HepG2 (cell line): Measurements from ENCODE around the gene LRRC8E. TPM values are rescaled to one million over a fixed set of nuclear protein-coding genes. Genes with fewer than 3 reads are reported as not detected.
A peak's percentile ranks its signal among the peaks of the same experiment; 100 is the strongest.

ENCODE experiments used
- BCLAF1 ChIP-seq: fragments of 450-650 bp; IDR thresholded peaks from 2 replicates; pipeline ENCODE4 v1.6.1; 2017; ENCODE audit warnings: mild to moderate bottlenecking
- CC2D1A ChIP-seq: sonication (generic); formaldehyde crosslinking; IDR thresholded peaks from 2 replicates; pipeline ENCODE4 v1.8.1; 2023; ENCODE audit warnings: mild to moderate bottlenecking, missing genetic modification reagents
- FOXJ3 ChIP-seq: sonication (generic); formaldehyde crosslinking; IDR thresholded peaks from 2 replicates; pipeline ENCODE4 v1.4.0; 2020; ENCODE audit warnings: missing genetic modification reagents, mild to moderate bottlenecking, borderline replicate concordance
- HOXA3 ChIP-seq: sonication (generic); formaldehyde crosslinking; IDR thresholded peaks from 2 replicates; pipeline ENCODE4 v1.5.0; 2020; ENCODE audit warnings: missing genetic modification reagents
- JUND ChIP-seq: sonication (generic); formaldehyde crosslinking; IDR thresholded peaks from 2 replicates; pipeline ENCODE4 v1.8.0; 2022; ENCODE audit warnings: mild to moderate bottlenecking, missing genetic modification reagents
- POGZ ChIP-seq: sonication (generic); formaldehyde crosslinking; IDR thresholded peaks from 2 replicates; pipeline ENCODE4 v1.4.0; 2020; ENCODE audit warnings: mild to moderate bottlenecking, missing genetic modification reagents
- SMAD3 ChIP-seq: sonication (generic); formaldehyde crosslinking; IDR thresholded peaks from 2 replicates; pipeline ENCODE4 v1.4.0; 2020; ENCODE audit warnings: missing genetic modification reagents
- TRIM22 ChIP-seq: fragments of 450-650 bp; IDR thresholded peaks from 2 replicates; pipeline ENCODE4 v1.6.1; 2017
- U2AF2 ChIP-seq: fragments of 200-400 bp; formaldehyde crosslinking; IDR thresholded peaks from 2 replicates; pipeline ENCODE4 v1.6.1; 2017; ENCODE audit warnings: low read depth, mild to moderate bottlenecking, low read length
- ZNF142 ChIP-seq: sonication (generic); formaldehyde crosslinking; IDR thresholded peaks from 2 replicates; pipeline ENCODE4 v1.4.0; 2020; ENCODE audit warnings: missing genetic modification reagents
- ZNF34 ChIP-seq: sonication (generic); formaldehyde crosslinking; IDR thresholded peaks from 2 replicates; pipeline ENCODE4 v1.4.0; 2020; ENCODE audit warnings: mild to moderate bottlenecking, missing genetic modification reagents, borderline replicate concordance
- ZNF629 ChIP-seq: sonication (generic); formaldehyde crosslinking; conservative IDR thresholded peaks from 2 replicates; pipeline ENCODE4 v1.5.0; 2020; ENCODE audit warnings: missing genetic modification reagents
- ZNF644 ChIP-seq: IDR thresholded peaks from 2 replicates; pipeline ENCODE4 v1.6.1; 2016; ENCODE audit warnings: low read depth
- ZNF777 ChIP-seq: sonication (generic); formaldehyde crosslinking; IDR thresholded peaks from 2 replicates; pipeline ENCODE4 v1.4.0; 2020; ENCODE audit warnings: missing genetic modification reagents
- ZSCAN12 ChIP-seq: sonication (generic); formaldehyde crosslinking; IDR thresholded peaks from 2 replicates; pipeline ENCODE4 v1.9.0; 2021; ENCODE audit warnings: mild to moderate bottlenecking, missing genetic modification reagents
- polyA plus RNA-seq, 8 experiments: library from polyadenylated mRNA; depleted of rRNA in 3 of 8; stranded (reverse) in 7 of 8; unstranded in 1 of 8; fragments of >200 nt; fragmentation: Illumina TruSeq in 4 of 8; extraction: Trizol in 4 of 8; gene quantifications; 2 replicates each; pipeline versions ENCODE4 v1.2.1 to v1.2.3, GENCODE V29; 2011 to 2016; ENCODE audit warnings: low read depth in 4 of 8, missing spikeins in 1 of 8, mixed read lengths in 1 of 8; ENCODE audit not compliant: insufficient read depth in 1 of 8
- total RNA-seq, 5 experiments: library from RNA; depleted of rRNA; stranded (reverse); fragments of >200 nt; fragmentation: Illumina TruSeq; extraction: Trizol; gene quantifications; 2 replicates each; pipeline ENCODE4 v1.2.3, GENCODE V29; 2016; ENCODE audit warnings: low read depth in 1 of 5
- TF ChIP-seq, protein P1 (sequence below): IDR thresholded peaks from 2 replicates; pipeline ENCODE4 v1.4.0; 2020; ENCODE audit warnings: mild to moderate bottlenecking, missing genetic modification reagents

LRRC8E gene
- total and polyA plus RNA-seq, 2 of the 13 experiments (the other 11 are each of a cell fraction or from before 2014, with no cell fraction given): 8.0 to 10.3 TPM

DNA sequence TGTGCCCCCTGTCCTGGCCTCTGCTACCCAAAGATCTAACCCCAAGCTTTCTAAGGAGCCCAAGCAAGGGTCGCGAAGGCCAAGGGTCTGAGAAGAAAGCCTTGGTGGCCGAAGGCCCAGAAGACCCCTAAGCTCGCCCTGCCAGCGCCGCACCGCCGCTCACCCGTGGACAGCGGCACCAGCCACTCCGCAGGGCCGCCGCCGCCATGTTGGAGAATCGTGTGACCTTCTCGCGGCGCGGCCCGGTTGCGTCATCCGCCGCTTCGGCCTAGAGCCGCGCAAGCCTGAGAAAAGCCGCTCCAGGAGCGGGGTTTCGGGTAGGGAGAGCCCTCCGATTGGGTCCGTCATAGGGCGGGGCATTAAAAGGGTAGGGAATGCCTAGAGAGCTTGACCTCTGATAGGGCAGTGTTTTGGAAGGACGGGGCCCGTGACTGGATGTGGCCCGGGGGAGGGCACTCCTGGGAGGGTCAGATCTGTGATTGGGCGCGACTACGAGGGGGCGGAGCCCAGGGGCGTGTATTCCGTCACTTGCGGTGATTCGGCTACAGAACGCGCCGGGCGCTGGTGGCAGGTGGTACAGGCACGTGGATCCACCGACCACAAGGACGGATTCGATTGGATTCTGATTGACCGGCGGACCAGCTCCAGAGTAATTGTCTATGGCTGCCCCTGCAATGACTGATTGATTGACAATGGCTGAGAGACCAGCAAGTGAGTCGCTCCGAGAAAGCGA lies 55.3 kb downstream of the LRRC8E start, which contains the start of gene TIMM44 (continued):
- TF ChIP-seq ZNF142 (0 out of 2 replicates have a peak, but pooled peaks have one; percentile 33), FOXJ3 (CRISPR knock-in tag) (no peak), U2AF2 (no peak), CC2D1A (CRISPR knock-in tag) (no peak), ZNF777 (CRISPR knock-in tag) (0 out of 2 replicates have a peak, but pooled peaks have one; percentile 15), JUND (CRISPR knock-in tag) (no peak), ZSCAN12 (CRISPR knock-in tag) (peak; percentile 31; the same call in 1 of the 2 replicates), POGZ (CRISPR knock-in tag) (peak; percentile 85), ZNF644 (CRISPR knock-in tag) (0 out of 2 replicates have a peak, but pooled peaks have one; percentile 17), SMAD3 (CRISPR knock-in tag) (peak; percentile 73), ZNF629 (no peak), HOXA3 (CRISPR knock-in tag) (peak; percentile 97), BCLAF1 (no peak), ZNF34 (CRISPR knock-in tag) (peak; percentile 86; the same call in 1 of the 2 replicates), TRIM22 (no peak)
- TF ChIP-seq, protein P1, sequence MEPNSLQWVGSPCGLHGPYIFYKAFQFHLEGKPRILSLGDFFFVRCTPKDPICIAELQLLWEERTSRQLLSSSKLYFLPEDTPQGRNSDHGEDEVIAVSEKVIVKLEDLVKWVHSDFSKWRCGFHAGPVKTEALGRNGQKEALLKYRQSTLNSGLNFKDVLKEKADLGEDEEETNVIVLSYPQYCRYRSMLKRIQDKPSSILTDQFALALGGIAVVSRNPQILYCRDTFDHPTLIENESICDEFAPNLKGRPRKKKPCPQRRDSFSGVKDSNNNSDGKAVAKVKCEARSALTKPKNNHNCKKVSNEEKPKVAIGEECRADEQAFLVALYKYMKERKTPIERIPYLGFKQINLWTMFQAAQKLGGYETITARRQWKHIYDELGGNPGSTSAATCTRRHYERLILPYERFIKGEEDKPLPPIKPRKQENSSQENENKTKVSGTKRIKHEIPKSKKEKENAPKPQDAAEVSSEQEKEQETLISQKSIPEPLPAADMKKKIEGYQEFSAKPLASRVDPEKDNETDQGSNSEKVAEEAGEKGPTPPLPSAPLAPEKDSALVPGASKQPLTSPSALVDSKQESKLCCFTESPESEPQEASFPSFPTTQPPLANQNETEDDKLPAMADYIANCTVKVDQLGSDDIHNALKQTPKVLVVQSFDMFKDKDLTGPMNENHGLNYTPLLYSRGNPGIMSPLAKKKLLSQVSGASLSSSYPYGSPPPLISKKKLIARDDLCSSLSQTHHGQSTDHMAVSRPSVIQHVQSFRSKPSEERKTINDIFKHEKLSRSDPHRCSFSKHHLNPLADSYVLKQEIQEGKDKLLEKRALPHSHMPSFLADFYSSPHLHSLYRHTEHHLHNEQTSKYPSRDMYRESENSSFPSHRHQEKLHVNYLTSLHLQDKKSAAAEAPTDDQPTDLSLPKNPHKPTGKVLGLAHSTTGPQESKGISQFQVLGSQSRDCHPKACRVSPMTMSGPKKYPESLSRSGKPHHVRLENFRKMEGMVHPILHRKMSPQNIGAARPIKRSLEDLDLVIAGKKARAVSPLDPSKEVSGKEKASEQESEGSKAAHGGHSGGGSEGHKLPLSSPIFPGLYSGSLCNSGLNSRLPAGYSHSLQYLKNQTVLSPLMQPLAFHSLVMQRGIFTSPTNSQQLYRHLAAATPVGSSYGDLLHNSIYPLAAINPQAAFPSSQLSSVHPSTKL (CRISPR knock-in tag): peak; percentile 53; the same call in 1 of the 2 replicates
